Loucy (cell line): ENCODE results near the gene AJAP1.
"Not testable (repeated sequence)": the region's sequence is repeated elsewhere in the genome, so short reads cannot be mapped to it uniquely, and the experiment has no call there.

Source experiments
- H2AFZ ChIP-seq: fragments of 200-600 bp; sonication (generic); 2 replicates; pipeline ENCODE4 v1.6.0; 2016; ENCODE audit warnings: antibody characterized with exemption, mild to moderate bottlenecking, low read length, moderate library complexity
- H3F3A ChIP-seq: fragments of 200-600 bp; 2 replicates; pipeline ENCODE4 v1.6.0; 2016; ENCODE audit warnings: antibody characterized with exemption, low read depth, mild to moderate bottlenecking
- H3K27me3 ChIP-seq: fragments of 200-600 bp; sonication (generic); 2 replicates; pipeline ENCODE4 v1.6.1; 2014; ENCODE audit warnings: low read length, mild to moderate bottlenecking; ENCODE audit not compliant: insufficient read depth, poor library complexity, severe bottlenecking
- H3K36me3 ChIP-seq: fragments of 200-600 bp; sonication (generic); 2 replicates; pipeline ENCODE4 v1.6.1; 2016; ENCODE audit warnings: low read length; ENCODE audit not compliant: insufficient read depth
- H3K4me1 ChIP-seq: fragments of 200-600 bp; sonication (generic); 2 replicates; pipeline ENCODE4 v1.5.1; 2014; ENCODE audit warnings: low read length, mild to moderate bottlenecking; ENCODE audit not compliant: insufficient read depth, poor library complexity, severe bottlenecking
- H3K4me2 ChIP-seq: fragments of 200-600 bp; sonication (generic); 2 replicates; pipeline ENCODE4 v1.6.0; 2014; ENCODE audit warnings: antibody characterized with exemption, low read length, low read depth, mild to moderate bottlenecking; ENCODE audit not compliant: poor library complexity, severe bottlenecking
- H3K4me3 ChIP-seq: fragments of 200-600 bp; sonication (generic); 2 replicates; pipeline ENCODE4 v1.5.1; 2014; ENCODE audit warnings: low read length, mild to moderate bottlenecking, mixed read lengths; ENCODE audit not compliant: poor library complexity, severe bottlenecking
- H3K79me2 ChIP-seq: fragments of 200-600 bp; sonication (generic); 2 replicates; pipeline ENCODE4 v1.6.1; 2014; ENCODE audit warnings: low read length; ENCODE audit not compliant: insufficient read depth
- H3K9ac ChIP-seq: fragments of 200-600 bp; sonication (generic); 2 replicates; pipeline ENCODE4 v1.6.0; 2014; ENCODE audit warnings: mild to moderate bottlenecking, low read depth, low read length, moderate library complexity; ENCODE audit not compliant: poor library complexity, severe bottlenecking
- H3K9me2 ChIP-seq: fragments of 200-600 bp; sonication (generic); replicated peaks from 2 replicates; pipeline ENCODE4 v1.6.1; 2016; ENCODE audit warnings: low read depth, low read length, mixed read lengths
- H3K9me3 ChIP-seq: fragments of 200-600 bp; sonication (generic); 2 replicates; pipeline ENCODE4 v1.6.1; 2014; ENCODE audit warnings: mild to moderate bottlenecking, antibody characterized with exemption, low read length, low read depth; ENCODE audit not compliant: insufficient read depth
- H4K20me1 ChIP-seq: fragments of 200-600 bp; sonication (generic); 2 replicates; pipeline ENCODE4 v1.6.0; 2014; ENCODE audit warnings: antibody characterized with exemption, low read length, mild to moderate bottlenecking; ENCODE audit not compliant: insufficient read depth, poor library complexity, severe bottlenecking
- EZH2phosphoT487 ChIP-seq: fragments of 200-600 bp; IDR thresholded peaks from 2 replicates; pipeline ENCODE4 v1.6.1; 2018; ENCODE audit warnings: antibody characterized with exemption, mild to moderate bottlenecking, moderate library complexity, borderline replicate concordance
- TF ChIP-seq, protein P1 (sequence below): fragments of 200-600 bp; sonication (generic); conservative IDR thresholded peaks from 2 replicates; pipeline ENCODE4 v1.5.1; 2014; ENCODE audit warnings: mild to moderate bottlenecking, antibody characterized with exemption, low read length

AJAP1 gene

DNA sequence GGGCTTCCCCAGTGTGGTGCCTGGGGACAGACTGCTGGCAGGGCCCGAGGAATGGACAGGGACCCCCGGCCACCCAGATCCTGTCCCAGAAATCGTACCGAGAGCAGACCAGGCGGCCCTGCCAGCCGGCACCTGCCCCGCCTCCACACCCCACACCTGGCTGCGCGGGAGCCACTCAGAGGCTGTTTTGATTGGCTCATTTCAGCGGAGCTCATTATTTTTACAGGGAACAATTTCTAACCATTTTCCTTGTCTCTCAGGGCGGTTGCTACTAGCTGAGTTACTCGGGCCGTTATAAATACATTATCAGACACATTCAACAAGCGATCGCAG, 39.3 kb upstream of the AJAP1 start:
- H3K4me2 ChIP-seq, result no peak overlapping the region
- H3K27me3 ChIP-seq, result no peaks in the 10 kb centered on the region
- H3K9me3 ChIP-seq, result peaks cover 6% of the 10 kb centered on the region; the same call in 1 of the 2 replicates
- no peak overlapping the region for H3K4me3 ChIP-seq
- H3F3A ChIP-seq, result no peaks in the 10 kb centered on the region
- H3K79me2 ChIP-seq, result no peaks in the 10 kb centered on the region
- H3K9ac ChIP-seq, result no peak overlapping the region
- H3K4me1 ChIP-seq, result no peaks in the 10 kb centered on the region
- no peaks in the 10 kb centered on the region for H4K20me1 ChIP-seq
- no peak overlapping the region for H2AFZ ChIP-seq
- no peaks in the 10 kb centered on the region for H3K9me2 ChIP-seq
- TF ChIP-seq, protein P1, sequence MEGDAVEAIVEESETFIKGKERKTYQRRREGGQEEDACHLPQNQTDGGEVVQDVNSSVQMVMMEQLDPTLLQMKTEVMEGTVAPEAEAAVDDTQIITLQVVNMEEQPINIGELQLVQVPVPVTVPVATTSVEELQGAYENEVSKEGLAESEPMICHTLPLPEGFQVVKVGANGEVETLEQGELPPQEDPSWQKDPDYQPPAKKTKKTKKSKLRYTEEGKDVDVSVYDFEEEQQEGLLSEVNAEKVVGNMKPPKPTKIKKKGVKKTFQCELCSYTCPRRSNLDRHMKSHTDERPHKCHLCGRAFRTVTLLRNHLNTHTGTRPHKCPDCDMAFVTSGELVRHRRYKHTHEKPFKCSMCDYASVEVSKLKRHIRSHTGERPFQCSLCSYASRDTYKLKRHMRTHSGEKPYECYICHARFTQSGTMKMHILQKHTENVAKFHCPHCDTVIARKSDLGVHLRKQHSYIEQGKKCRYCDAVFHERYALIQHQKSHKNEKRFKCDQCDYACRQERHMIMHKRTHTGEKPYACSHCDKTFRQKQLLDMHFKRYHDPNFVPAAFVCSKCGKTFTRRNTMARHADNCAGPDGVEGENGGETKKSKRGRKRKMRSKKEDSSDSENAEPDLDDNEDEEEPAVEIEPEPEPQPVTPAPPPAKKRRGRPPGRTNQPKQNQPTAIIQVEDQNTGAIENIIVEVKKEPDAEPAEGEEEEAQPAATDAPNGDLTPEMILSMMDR, result no peak
- no peak for TF ChIP-seq EZH2phosphoT487
- no peaks in the 10 kb centered on the region for H3K36me3 ChIP-seq

DNA sequence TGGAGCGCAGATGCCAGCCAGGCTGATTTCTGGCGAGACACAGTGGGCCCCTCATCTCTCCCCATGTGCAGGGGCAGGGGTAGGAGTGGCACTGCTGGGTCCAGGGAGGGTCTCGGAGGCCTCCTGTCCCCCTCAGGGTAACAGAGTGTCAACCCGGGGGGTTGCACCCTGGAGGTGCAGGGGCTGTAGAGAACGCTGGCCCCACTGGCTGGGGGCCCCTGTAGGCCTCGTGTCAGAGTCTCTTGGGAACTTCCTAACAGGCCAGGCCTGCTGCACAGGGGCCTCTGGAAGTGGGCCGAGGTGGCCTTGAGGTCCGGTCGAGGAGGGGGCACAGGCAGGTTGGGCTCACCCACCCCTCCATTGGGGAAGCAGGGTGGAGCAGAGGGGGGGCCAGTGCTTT, 38.9 kb upstream of the AJAP1 start:
- no peaks in the 10 kb centered on the region for H3K79me2 ChIP-seq
- no peaks in the 10 kb centered on the region for H4K20me1 ChIP-seq
- H3K9ac ChIP-seq, result no peak overlapping the region
- H3K27me3 ChIP-seq, result no peaks in the 10 kb centered on the region
- no peaks in the 10 kb centered on the region for H3F3A ChIP-seq
- no peak for TF ChIP-seq EZH2phosphoT487
- TF ChIP-seq, protein P1, result no peak
- no peak overlapping the region for H3K4me2 ChIP-seq
- no peak overlapping the region for H3K4me3 ChIP-seq
- peaks cover 2% of the 10 kb centered on the region; the same call in 1 of the 2 replicates for H3K9me3 ChIP-seq
- no peaks in the 10 kb centered on the region for H3K4me1 ChIP-seq
- no peaks in the 10 kb centered on the region for H3K9me2 ChIP-seq
- no peak overlapping the region for H2AFZ ChIP-seq
- no peaks in the 10 kb centered on the region for H3K36me3 ChIP-seq

DNA sequence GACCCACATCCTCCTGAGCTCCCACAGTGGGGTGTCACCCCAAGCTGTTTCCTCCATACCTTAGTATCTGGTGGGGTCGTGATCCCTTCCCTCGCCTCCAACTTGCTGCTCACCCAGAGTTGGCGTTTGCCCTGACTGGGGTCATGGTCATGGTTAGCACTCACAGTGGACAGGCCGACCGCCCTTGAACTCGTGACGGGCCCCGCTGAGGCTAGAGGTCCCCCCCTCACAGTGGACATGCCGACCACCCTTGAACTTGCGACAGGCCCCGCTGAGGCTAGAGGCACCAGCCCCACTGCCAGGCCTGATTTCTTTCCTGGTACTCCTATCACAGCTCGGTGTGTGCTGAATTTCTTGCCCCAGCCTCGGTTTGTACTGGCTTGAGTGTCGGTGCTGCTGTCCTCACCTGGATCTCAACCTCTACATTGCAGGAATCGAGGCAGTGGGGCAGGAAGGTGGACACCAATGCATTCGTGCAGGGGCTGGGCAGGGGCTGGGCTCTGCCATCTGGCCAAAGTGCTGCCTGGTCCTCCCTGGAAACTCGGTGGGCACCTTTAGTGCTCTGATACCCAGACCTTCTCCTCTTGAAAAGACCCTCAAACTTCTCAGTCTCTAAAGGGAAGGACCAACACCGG, 37.5 kb upstream of the AJAP1 start:
- TF ChIP-seq EZH2phosphoT487, result no peak
- Histone ChIP-seq H3K79me2 (no peaks in the 10 kb centered on the region), H3K9me3 (no peaks in the 10 kb centered on the region; the same call in 1 of the 2 replicates), H3K9me2 (no peaks in the 10 kb centered on the region), H3K27me3 (no peaks in the 10 kb centered on the region), H3K4me3 (no peak overlapping the region), H4K20me1 (no peaks in the 10 kb centered on the region), H3F3A (no peaks in the 10 kb centered on the region), H3K4me2 (no peak overlapping the region), H3K36me3 (no peaks in the 10 kb centered on the region), H2AFZ (no peak overlapping the region), H3K9ac (no peak overlapping the region), H3K4me1 (no peaks in the 10 kb centered on the region)

DNA sequence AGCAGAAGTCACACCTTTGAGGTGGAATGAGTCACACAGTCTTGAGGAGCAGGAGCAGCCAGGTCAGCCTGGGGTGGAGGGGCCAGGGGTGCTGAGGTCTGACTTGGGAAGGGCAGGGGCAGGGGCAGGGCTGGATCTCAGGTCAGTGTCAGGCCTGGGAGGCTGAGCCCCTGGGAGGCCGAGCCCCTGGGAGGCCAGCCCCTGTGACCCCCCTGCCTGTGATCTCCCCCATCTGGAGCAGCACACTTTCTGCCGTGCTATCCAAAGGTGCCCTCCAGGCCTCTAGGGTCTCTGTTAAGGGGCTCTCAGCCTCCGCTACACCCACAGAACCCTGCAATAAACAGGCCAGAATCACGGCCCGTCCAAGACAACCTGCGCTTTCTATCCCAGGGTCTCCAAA, 36.9 kb upstream of the AJAP1 start:
- Histone ChIP-seq H3K27me3 (no peaks in the 10 kb centered on the region), H3K4me3 (no peak overlapping the region), H3K79me2 (no peaks in the 10 kb centered on the region), H2AFZ (no peak overlapping the region), H3K9me2 (no peaks in the 10 kb centered on the region), H3K4me2 (no peak overlapping the region), H3K4me1 (no peaks in the 10 kb centered on the region), H3K36me3 (no peaks in the 10 kb centered on the region), H3K9me3 (peaks cover 3% of the 10 kb centered on the region; the same call in 1 of the 2 replicates), H3F3A (no peaks in the 10 kb centered on the region), H3K9ac (no peak overlapping the region), H4K20me1 (no peaks in the 10 kb centered on the region)
- TF ChIP-seq, protein P1, result no peak
- TF ChIP-seq EZH2phosphoT487, result no peak

DNA sequence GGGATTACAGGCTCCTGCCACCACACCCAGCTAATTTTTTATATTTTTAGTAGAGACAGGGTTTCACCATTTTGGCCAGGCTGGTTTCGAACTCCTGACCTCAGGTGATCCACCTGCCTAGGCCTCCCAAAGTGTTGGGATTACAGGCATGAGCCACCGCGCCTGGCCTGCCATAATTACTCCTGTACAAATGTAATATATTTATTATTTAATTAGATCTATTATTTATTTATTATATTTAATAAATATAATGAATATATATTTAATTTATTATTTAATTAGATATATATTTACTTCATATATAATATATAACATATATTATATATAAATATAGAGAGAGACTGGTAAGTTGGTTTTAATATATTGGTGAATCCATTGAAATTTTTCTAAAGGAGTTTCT, 35.6 kb upstream of the AJAP1 start:
- not testable (repeated sequence) for H4K20me1 ChIP-seq, H3K9ac ChIP-seq, H3K79me2 ChIP-seq, H3K4me2 ChIP-seq, H2AFZ ChIP-seq, H3K36me3 ChIP-seq, H3K9me2 ChIP-seq, H3K27me3 ChIP-seq, H3K9me3 ChIP-seq, H3K4me3 ChIP-seq, H3F3A ChIP-seq, H3K4me1 ChIP-seq
